HepG2 (cell line): ENCODE data around the gene OR10G8. TPM values are rescaled to one million over a fixed set of nuclear protein-coding genes. Genes with fewer than 3 reads are reported as not detected.

ENCODE experiments used
- CC2D1A ChIP-seq: sonication (generic); formaldehyde crosslinking; IDR thresholded peaks from 2 replicates; pipeline ENCODE4 v1.8.1; 2023; ENCODE audit warnings: mild to moderate bottlenecking, missing genetic modification reagents
- CHCHD3 ChIP-seq: sonication (generic); formaldehyde crosslinking; IDR thresholded peaks from 2 replicates; pipeline ENCODE4 v1.8.0; 2022; ENCODE audit warnings: mild to moderate bottlenecking, missing genetic modification reagents, moderate library complexity
- HMGXB3 ChIP-seq: sonication (generic); formaldehyde crosslinking; IDR thresholded peaks from 2 replicates; pipeline ENCODE4 v1.4.0; 2020; ENCODE audit warnings: missing genetic modification reagents, borderline replicate concordance
- KLF13 ChIP-seq: sonication (generic); formaldehyde crosslinking; IDR thresholded peaks from 2 replicates; pipeline ENCODE4 v1.4.0; 2020; ENCODE audit warnings: mild to moderate bottlenecking, missing genetic modification reagents
- PATZ1 ChIP-seq: sonication (generic); formaldehyde crosslinking; IDR thresholded peaks from 2 replicates; pipeline ENCODE4 v1.4.0; 2020; ENCODE audit warnings: missing genetic modification reagents
- PPARG ChIP-seq: conservative IDR thresholded peaks from 2 replicates; pipeline ENCODE4 v1.6.1; 2016; ENCODE audit warnings: missing biosample characterization, missing genetic modification reagents
- TFAP4 ChIP-seq: sonication (generic); IDR thresholded peaks from 2 replicates; pipeline ENCODE4 v1.6.1; 2016; ENCODE audit warnings: low read depth, borderline replicate concordance
- TOE1 ChIP-seq: sonication (generic); formaldehyde crosslinking; IDR thresholded peaks from 2 replicates; pipeline ENCODE4 v1.4.0; 2020; ENCODE audit warnings: mild to moderate bottlenecking, missing genetic modification reagents
- ZFP36L1 ChIP-seq: sonication (generic); formaldehyde crosslinking; IDR thresholded peaks from 2 replicates; pipeline ENCODE4 v1.8.0; 2022; ENCODE audit warnings: mild to moderate bottlenecking, missing genetic modification reagents, moderate library complexity
- ZNF10 ChIP-seq: sonication (generic); formaldehyde crosslinking; IDR thresholded peaks from 2 replicates; pipeline ENCODE4 v1.4.0; 2020; ENCODE audit warnings: mild to moderate bottlenecking, low read depth, missing genetic modification reagents, borderline replicate concordance
- ZNF263 ChIP-seq: sonication (generic); formaldehyde crosslinking; IDR thresholded peaks from 2 replicates; pipeline ENCODE4 v1.4.0; 2020; ENCODE audit warnings: missing genetic modification reagents
- ZNF30 ChIP-seq: sonication (generic); formaldehyde crosslinking; IDR thresholded peaks from 2 replicates; pipeline ENCODE4 v1.5.0; 2020; ENCODE audit warnings: mild to moderate bottlenecking, missing genetic modification reagents
- ZNF609 ChIP-seq: sonication (generic); formaldehyde crosslinking; IDR thresholded peaks from 2 replicates; pipeline ENCODE4 v1.4.0; 2020; ENCODE audit warnings: mild to moderate bottlenecking, missing genetic modification reagents, borderline replicate concordance
- ZSCAN12 ChIP-seq: sonication (generic); formaldehyde crosslinking; IDR thresholded peaks from 2 replicates; pipeline ENCODE4 v1.9.0; 2021; ENCODE audit warnings: mild to moderate bottlenecking, missing genetic modification reagents
- ZSCAN31 ChIP-seq: sonication (generic); formaldehyde crosslinking; IDR thresholded peaks from 2 replicates; pipeline ENCODE4 v1.5.0; 2020; ENCODE audit warnings: low read depth, mild to moderate bottlenecking, missing genetic modification reagents
- polyA plus RNA-seq, 8 experiments: library from polyadenylated mRNA; depleted of rRNA in 3 of 8; stranded (reverse) in 7 of 8; unstranded in 1 of 8; fragments of >200 nt; fragmentation: Illumina TruSeq in 4 of 8; extraction: Trizol in 4 of 8; gene quantifications; 2 replicates each; pipeline versions ENCODE4 v1.2.1 to v1.2.3, GENCODE V29; 2011 to 2016; ENCODE audit warnings: low read depth in 4 of 8, missing spikeins in 1 of 8, mixed read lengths in 1 of 8; ENCODE audit not compliant: insufficient read depth in 1 of 8
- total RNA-seq, 5 experiments: library from RNA; depleted of rRNA; stranded (reverse); fragments of >200 nt; fragmentation: Illumina TruSeq; extraction: Trizol; gene quantifications; 2 replicates each; pipeline ENCODE4 v1.2.3, GENCODE V29; 2016; ENCODE audit warnings: low read depth in 1 of 5
- TF ChIP-seq, protein P1 (sequence below): IDR thresholded peaks from 2 replicates; pipeline ENCODE4 v1.6.1; 2012; ENCODE audit warnings: inconsistent platforms

OR10G8 gene
- total and polyA plus RNA-seq, 2 of the 13 experiments (the other 11 are each of a cell fraction or from before 2014, with no cell fraction given), result not detected

DNA sequence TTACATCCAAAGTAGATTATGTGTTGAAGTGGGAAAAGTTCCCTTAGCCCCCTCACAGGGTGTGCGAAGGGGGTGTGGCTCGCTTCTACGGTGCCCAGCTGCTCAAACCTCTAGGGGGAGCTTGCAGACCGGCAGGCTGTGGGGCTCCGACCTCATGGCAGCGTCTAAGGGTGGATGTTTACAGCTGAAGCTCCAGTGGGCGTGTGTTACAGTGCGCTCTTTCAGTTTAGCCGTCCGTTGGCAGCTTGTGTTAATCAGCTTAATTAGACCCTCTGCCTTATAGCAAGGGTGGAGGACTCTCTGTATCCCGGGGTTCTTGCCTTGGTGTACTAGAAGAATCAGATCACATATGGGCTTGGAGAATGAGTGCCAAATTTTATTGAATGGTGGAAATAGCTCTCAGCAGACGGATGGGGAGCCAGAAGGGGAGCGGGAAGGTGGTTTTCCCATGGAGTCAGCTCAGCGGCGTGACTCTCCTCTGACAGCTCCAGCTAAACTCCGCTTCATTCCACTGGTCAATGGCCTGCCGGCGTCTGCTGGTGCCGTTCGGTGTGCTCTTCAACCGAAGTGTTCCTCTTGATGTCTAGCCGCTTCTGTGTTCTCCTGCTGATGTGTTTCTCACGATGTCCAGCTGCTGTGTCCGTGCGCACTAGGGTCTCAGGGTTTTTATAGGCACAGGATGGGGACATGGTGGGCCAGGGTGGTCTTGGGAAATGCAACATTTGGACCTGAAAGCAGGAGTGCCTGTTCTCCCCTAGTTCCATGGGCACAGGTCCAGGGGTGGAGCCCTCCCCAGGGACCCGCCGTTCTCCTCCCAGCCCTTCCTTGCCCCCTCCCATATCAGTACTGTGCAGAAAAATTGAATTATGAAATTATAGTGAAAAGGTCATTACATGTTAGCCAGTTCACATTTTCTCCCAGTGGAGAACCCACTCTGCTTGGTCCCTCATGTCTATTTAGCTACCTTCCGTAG is 43.1 kb downstream of the OR10G8 start (continued):
- TF ChIP-seq CHCHD3 (CRISPR knock-in tag) (no peak), TFAP4 (peak; percentile 42; the same call in 1 of the 2 replicates), ZSCAN31 (CRISPR knock-in tag) (0 out of 2 replicates have a peak, but pooled peaks have one; percentile 5), ZSCAN12 (CRISPR knock-in tag) (no peak), ZFP36L1 (no peak), HMGXB3 (CRISPR knock-in tag) (no peak), ZNF10 (CRISPR knock-in tag) (no peak), KLF13 (0 out of 2 replicates have a peak, but pooled peaks have one; percentile 41), ZNF263 (CRISPR knock-in tag) (no peak), TOE1 (CRISPR knock-in tag) (no peak), ZNF30 (CRISPR knock-in tag) (no peak), CC2D1A (CRISPR knock-in tag) (no peak), ZNF609 (CRISPR knock-in tag) (no peak), PATZ1 (peak; percentile 27; the same call in 1 of the 2 replicates), PPARG (CRISPR knock-in tag) (no peak)
- TF ChIP-seq, protein P1, sequence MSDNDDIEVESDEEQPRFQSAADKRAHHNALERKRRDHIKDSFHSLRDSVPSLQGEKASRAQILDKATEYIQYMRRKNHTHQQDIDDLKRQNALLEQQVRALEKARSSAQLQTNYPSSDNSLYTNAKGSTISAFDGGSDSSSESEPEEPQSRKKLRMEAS, result peak; percentile 59
